Measurements from ENCODE around the gene RHCG. TPM values are rescaled to one million over a fixed set of nuclear protein-coding genes. Genes with fewer than 3 reads are reported as not detected.

The RHCG gene
- total RNA-seq, 2 experiments from 2014 or later = not detected

DNA sequence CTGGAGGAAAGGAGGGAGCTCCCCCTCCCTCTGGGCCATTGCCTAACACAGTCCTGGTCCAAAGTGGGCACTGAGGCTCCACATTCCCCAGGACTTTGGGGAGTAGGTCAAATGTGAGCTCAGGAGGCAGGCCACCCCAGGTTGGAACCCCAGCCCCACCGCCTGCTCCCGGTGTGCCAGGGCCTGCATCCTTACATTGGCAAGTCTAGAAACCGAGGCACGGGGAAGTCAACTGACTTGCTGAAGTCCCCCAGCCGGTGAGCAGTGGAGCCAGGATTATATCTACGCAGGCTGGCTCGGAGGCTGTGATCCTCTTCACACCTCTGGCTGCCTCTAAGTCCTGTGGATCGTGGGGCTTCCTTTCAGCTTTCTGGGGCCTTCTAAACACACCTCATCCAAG, 48.7 kb downstream of the RHCG start:
- intact Hi-C loops (cut with micrococcal nuclease) = no loop called here
- POLR2A ChIA-PET = no interaction called here
- Mint-ChIP-seq H3K9me3 (no peaks in the 10 kb centered on the region), H3K27me3 (peaks cover 30% of the 10 kb centered on the region), H3K4me3 (no peak overlapping the region), H3K27ac (no peak overlapping the region), H3K4me1 (ENCODE audit: low read depth) (no peaks in the 10 kb centered on the region), H3K36me3 (no peaks in the 10 kb centered on the region)
- CTCF ChIA-PET = interaction anchor here (1.2 to 2.0 kb wide), 2 partner anchors 19 to 25 kb away, joined by 3 to 6 read pairs; no protein-coding TSS in a partner anchor
- DNase-seq = no peak

DNA sequence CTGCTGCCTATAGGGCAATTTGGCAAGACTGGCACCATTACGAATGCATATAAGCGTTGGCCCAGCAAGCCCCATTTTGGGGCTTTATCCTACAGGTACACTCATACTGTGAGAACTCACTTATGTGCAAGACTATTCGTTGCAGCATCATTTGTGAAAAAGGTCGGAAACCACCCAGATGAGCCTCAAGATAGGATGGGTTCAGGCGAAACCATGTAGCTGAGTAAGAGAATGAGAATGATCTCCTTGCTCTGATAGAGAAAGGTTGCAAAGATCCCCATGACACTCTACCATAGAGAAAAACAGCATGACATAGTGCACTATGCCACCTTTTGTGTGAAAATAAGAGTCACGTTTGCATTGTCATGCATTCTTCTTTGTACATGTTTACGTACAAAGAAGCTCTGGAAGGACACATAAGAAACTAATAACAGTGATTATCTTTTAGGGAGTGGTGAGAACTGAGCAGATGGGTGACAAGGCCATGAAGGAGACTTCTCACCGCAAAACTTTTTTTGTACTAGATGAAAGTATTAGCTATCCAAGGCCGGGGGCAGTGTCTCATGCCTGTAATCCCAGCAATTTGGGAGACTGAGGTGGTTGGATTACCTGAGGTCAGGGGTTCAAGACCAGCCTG, 50.0 kb downstream of the RHCG start:
- Mint-ChIP-seq H3K36me3 (no peaks in the 10 kb centered on the region), H3K9me3 (no peaks in the 10 kb centered on the region), H3K4me3 (no peak overlapping the region), H3K27me3 (peaks cover 33% of the 10 kb centered on the region), H3K4me1 (ENCODE audit: low read depth) (no peaks in the 10 kb centered on the region), H3K27ac (no peak overlapping the region)
- peak; percentile 12 for DNase-seq
- intact Hi-C loops (cut with micrococcal nuclease) = no loop called here
- ChIA-PET POLR2A (no interaction called here), CTCF (interaction anchor here (1.2 to 2.0 kb wide), 2 partner anchors 18 to 26 kb away, joined by 3 to 6 read pairs; no protein-coding TSS in a partner anchor)

DNA sequence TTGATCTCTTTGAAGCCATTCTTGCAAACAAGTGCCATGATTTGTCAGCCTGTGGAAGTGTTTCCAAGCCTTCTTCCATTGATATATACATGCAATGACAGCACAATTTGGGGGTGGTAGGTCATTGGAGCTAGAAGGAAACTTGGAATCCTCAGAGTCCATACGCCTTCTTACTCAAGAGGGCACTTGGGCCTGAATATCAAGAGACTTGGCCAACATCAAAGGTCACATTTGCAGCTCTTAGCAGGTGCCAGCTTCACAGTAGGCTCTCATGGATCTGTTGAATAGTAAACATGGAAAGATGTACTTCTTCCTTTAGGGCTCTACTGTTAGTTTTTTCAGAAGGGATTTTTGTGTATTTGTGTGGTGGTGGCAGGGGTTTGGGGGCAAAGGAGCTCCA, 50.9 kb downstream of the RHCG start:
- H3K4me3 Mint-ChIP-seq = no peak overlapping the region
- DNase-seq = no peak
- H3K27ac Mint-ChIP-seq = no peak overlapping the region
- ChIA-PET CTCF (interaction anchor here (2.0 kb wide), 1 partner anchor 27 kb away, joined by 6 read pairs; no protein-coding TSS in a partner anchor), POLR2A (no interaction called here)
- intact Hi-C loops (cut with micrococcal nuclease) = no loop called here
- no peaks in the 10 kb centered on the region for H3K36me3 Mint-ChIP-seq
- no peaks in the 10 kb centered on the region for H3K4me1 Mint-ChIP-seq (ENCODE audit: low read depth)
- no peaks in the 10 kb centered on the region for H3K9me3 Mint-ChIP-seq
- H3K27me3 Mint-ChIP-seq = peaks cover 29% of the 10 kb centered on the region

DNA sequence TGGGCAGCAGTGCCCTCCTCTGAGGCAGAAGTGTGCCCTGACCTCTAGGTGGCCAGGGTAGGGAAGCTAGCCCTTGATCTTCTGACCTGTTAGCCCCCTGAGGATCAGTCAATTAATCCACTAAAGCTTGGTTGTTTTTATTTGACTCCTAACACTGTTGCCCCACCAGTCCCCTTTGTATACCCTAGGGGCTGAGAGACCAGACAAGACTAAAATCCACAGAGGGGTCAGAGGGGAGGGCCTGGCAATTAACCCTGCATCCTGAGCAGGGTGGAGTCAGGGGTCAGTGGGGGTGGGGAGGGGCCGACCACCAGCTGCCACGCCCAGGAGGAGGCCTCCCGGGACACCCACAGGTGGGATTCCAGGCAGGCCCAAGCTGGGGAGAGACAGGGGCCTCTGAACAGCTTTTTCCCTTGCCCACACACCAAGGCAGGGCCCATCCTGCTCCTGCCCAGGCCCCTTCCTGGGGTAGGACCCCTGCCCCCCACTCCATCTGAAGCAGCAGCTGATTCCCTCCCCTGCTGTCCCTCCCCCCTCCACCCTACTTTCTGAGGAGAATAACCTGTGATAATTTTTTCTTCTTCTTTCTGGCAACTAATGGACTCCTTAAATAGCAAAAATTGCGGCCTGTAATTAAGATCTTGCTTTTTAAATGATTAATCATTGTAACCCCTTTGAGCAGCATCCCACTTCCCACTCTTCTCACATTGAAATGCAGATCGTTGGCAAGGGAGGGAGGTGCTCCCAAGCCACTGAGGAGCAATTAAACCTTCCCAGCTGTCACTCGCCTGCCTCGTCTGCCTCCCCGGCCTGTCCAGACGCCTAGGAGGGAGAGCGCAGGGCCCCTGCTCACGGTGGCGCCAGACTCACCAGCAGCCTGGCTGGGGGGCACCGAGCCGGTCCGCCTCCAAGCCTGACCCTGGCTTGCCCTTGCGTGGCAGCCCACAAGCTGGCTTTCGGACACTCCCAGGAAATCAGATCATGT, 51.9 kb downstream of the RHCG start:
- no peak overlapping the region for H3K4me3 Mint-ChIP-seq
- no peaks in the 10 kb centered on the region for H3K4me1 Mint-ChIP-seq (ENCODE audit: low read depth)
- H3K9me3 Mint-ChIP-seq = no peaks in the 10 kb centered on the region
- peaks cover 26% of the 10 kb centered on the region for H3K27me3 Mint-ChIP-seq
- POLR2A ChIA-PET = no interaction called here
- no peak overlapping the region for H3K27ac Mint-ChIP-seq
- CTCF ChIA-PET = interaction anchor here (1.9 to 4.7 kb wide), 3 partner anchors 23 to 86 kb away, joined by 6 to 30 read pairs (median 15); no protein-coding TSS in a partner anchor
- intact Hi-C loops (cut with micrococcal nuclease) = loop anchor here (5.0 kb wide), 1 partner anchor 113 kb away; no protein-coding TSS in a partner anchor
- H3K36me3 Mint-ChIP-seq = no peaks in the 10 kb centered on the region
- no peak for DNase-seq

DNA sequence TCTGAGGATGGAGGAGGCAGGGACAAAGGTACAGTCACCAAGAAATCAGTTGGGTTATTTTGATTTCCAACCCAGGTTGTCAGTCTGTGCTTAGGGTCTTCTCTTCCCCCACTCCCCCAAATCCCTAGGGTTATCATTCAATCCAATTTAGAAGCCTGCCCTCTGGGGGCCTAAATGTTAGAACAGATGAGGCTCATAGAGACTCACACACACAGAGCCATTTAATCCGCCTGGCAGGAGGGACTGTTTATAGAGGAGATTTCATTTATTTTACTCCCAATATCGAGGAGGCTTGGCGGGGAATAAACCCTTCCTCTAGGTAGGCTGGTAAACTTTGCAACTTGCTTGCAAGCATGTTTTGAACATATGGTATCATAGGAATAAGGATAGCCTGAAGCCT, 52.8 kb downstream of the RHCG start:
- DNase-seq = no peak
- Mint-ChIP-seq H3K27ac (no peak overlapping the region), H3K9me3 (no peaks in the 10 kb centered on the region), H3K4me3 (no peak overlapping the region), H3K27me3 (peaks cover 28% of the 10 kb centered on the region), H3K36me3 (no peaks in the 10 kb centered on the region), H3K4me1 (ENCODE audit: low read depth) (no peaks in the 10 kb centered on the region)
- intact Hi-C loops (cut with micrococcal nuclease) = loop anchor here (5.0 kb wide), 1 partner anchor 114 kb away; no protein-coding TSS in a partner anchor
- ChIA-PET POLR2A (no interaction called here), CTCF (interaction anchor here (0.7 to 4.7 kb wide), 9 partner anchors 11 to 118 kb away, joined by 3 to 30 read pairs (median 5); no protein-coding TSS in a partner anchor)

DNA sequence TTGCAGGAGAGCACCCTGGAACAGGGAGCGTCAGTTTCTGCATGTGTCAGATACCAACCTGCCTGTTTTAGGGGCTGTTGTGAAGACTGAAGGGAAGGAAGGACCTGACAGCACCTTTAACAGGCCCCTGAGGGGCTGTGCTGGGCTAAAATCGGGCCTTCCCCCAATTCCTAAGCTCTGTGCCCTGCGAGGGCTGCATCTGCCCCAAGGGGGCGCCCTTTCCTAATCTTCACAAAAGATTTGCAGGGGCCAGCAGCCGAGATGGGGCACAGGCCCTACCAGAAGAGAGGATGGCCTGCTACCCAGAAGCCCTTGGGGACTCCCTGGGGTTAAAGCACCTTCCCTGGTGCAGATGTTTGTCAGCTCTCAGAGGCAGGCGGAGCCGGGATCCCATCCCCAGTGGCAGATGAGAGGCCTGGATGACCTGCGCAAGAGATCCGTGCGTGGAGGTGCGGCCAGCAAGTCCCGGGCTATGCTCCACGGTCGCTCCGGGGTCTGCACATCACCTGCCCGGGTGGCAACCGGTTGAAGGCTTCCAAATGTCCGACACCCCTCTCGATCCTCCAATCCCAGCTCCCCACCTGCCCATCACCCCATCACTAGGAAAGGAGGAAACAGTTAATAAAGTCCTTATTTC, 53.6 kb downstream of the RHCG start:
- Mint-ChIP-seq H3K9me3 (no peaks in the 10 kb centered on the region), H3K4me3 (no peak overlapping the region), H3K36me3 (no peaks in the 10 kb centered on the region), H3K27ac (no peak overlapping the region), H3K27me3 (peaks cover 30% of the 10 kb centered on the region), H3K4me1 (ENCODE audit: low read depth) (no peaks in the 10 kb centered on the region)
- CTCF ChIA-PET = interaction anchor here (0.6 to 4.7 kb wide), 16 partner anchors 12 to 222 kb away, joined by 3 to 30 read pairs (median 4); no protein-coding TSS in a partner anchor
- peak; percentile 68 for DNase-seq
- POLR2A ChIA-PET = no interaction called here
- intact Hi-C loops (cut with micrococcal nuclease) = loop anchor here (5.0 kb wide), 1 partner anchor 115 kb away; no protein-coding TSS in a partner anchor

DNA sequence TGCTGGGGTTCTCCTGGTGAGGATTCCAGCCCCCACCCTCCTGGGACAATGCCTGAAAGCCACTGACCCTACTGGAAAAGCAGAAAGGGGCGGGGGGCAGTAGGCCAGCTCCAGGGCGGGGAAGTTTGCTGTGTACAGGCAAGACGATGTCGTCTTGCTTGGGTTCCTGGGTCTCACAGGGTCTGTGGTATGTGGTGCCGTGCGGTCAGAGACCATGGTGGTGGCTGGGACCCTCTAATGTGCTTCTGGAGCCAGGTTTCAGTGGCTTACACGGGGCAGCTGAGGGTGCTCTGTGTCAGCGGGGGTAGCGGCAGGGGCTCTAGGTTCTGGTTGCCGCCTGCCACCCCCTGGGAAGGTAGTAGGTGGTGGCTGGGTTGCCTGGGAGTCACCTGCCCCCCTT, 54.2 kb downstream of the RHCG start:
- no peaks in the 10 kb centered on the region for H3K4me1 Mint-ChIP-seq (ENCODE audit: low read depth)
- no peaks in the 10 kb centered on the region for H3K9me3 Mint-ChIP-seq
- H3K36me3 Mint-ChIP-seq = no peaks in the 10 kb centered on the region
- H3K4me3 Mint-ChIP-seq = no peak overlapping the region
- DNase-seq = no peak
- intact Hi-C loops (cut with micrococcal nuclease) = loop anchor here (5.0 kb wide), 1 partner anchor 115 kb away; no protein-coding TSS in a partner anchor
- ChIA-PET POLR2A (no interaction called here), CTCF (interaction anchor here (0.6 to 4.7 kb wide), 15 partner anchors 12 to 235 kb away, joined by 3 to 30 read pairs (median 4); no protein-coding TSS in a partner anchor)
- H3K27me3 Mint-ChIP-seq = peaks cover 30% of the 10 kb centered on the region
- H3K27ac Mint-ChIP-seq = no peak overlapping the region

DNA sequence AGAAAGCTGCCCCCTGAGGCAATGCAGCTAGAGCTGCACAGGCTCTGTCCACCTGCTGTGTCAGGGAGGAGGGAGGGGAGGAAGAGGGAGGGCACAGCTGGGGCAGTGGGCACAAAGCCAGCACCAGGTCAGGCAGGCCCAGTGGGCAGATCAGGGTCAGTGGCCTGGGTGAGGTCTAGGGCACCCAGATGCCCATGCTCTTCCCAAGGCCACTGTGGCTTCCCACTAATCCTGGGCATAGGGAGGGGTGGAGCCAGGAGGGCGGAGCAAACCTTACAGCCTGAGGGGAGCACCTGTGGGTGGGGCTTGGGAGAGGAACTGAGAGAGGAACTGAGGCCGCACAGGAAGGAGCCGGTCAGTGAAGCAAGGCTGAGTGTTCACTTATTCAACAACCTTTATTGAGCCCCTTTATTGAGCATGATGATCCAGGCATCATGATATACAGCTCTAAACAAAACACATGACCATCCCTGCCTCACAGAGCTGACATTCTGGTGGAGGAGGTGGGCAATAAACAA, 55.0 kb downstream of the RHCG start:
- no peak overlapping the region for H3K27ac Mint-ChIP-seq
- H3K4me1 Mint-ChIP-seq (ENCODE audit: low read depth) = no peaks in the 10 kb centered on the region
- ChIA-PET CTCF (interaction anchor here (0.9 to 4.7 kb wide), 4 partner anchors 13 to 234 kb away, joined by 3 to 30 read pairs (median 15); no protein-coding TSS in a partner anchor), POLR2A (no interaction called here)
- peaks cover 26% of the 10 kb centered on the region for H3K27me3 Mint-ChIP-seq
- H3K9me3 Mint-ChIP-seq = no peaks in the 10 kb centered on the region
- H3K4me3 Mint-ChIP-seq = no peak overlapping the region
- H3K36me3 Mint-ChIP-seq = no peaks in the 10 kb centered on the region
- no peak for DNase-seq
- intact Hi-C loops (cut with micrococcal nuclease) = loop anchor here (5.0 kb wide), 1 partner anchor 116 kb away; no protein-coding TSS in a partner anchor

DNA sequence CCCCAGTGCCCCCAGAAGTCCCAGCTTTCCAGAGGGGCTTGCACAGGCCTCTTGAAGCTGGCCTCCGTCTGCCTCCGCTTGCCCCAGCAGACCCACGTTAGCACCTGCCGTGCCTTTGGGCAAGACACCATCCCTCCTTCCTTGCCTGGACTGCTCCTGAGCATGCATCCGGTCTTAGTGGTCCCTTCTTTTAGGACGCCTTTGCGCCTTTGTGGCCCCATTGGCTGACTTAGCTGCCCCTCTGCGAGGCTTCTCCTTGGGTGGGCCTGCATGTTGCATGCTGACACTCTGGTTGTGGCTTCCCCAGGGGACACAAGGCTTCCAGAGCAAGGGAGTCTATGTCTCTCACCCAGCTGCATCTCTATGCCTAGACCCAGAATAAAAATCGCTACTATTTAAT, 56.6 kb downstream of the RHCG start:
- ChIA-PET CTCF (interaction anchor here (0.6 kb wide), 1 partner anchor 23 kb away, joined by 3 read pairs; no protein-coding TSS in a partner anchor), POLR2A (no interaction called here)
- Mint-ChIP-seq H3K4me1 (ENCODE audit: low read depth) (no peaks in the 10 kb centered on the region), H3K27ac (no peak overlapping the region), H3K27me3 (peaks cover 25% of the 10 kb centered on the region), H3K4me3 (no peak overlapping the region), H3K9me3 (no peaks in the 10 kb centered on the region), H3K36me3 (no peaks in the 10 kb centered on the region)
- no peak for DNase-seq
- intact Hi-C loops (cut with micrococcal nuclease) = loop anchor here (5.0 to 10.0 kb wide), 2 partner anchors 118 to 235 kb away; no protein-coding TSS in a partner anchor

DNA sequence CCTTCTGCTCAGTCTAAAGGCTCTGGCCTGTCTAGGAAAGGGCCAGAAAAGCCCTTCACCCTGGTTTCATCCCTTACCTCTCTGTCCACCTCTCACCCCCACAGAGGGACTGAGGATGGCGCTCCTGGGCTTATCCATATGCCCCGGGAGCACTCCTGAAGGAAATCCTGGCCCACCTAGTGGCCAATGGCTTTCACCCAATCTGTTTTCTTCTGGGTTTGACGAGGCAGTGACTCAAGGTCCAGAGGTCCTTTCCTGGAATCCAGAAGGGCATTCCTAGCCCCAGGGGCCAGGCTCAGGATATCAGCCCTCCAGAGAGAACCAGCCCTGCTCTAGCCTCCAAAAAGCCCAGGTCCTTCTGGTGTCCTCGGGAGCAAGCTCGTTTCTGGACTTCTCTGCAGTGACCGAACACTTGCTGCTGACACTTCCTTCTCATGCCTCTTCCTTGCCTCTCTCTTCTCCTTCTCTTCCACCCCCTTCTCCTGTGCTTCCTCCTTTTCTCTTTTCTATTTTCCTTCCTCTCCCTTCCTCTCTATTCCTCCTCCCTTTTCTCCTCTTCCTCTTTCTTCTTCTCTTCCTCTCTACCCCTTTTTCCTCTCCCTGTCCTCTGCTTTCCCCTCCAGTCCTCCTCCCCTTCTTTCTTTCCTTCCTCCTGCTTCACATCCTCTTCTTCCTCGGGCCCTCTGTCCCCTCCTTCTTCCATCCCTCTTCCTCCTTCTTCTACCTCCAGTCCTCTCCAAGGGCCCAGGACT, 59.6 kb downstream of the RHCG start:
- Mint-ChIP-seq H3K27me3 (peaks cover 32% of the 10 kb centered on the region), H3K9me3 (no peaks in the 10 kb centered on the region), H3K4me3 (no peak overlapping the region), H3K4me1 (ENCODE audit: low read depth) (no peaks in the 10 kb centered on the region), H3K27ac (no peak overlapping the region), H3K36me3 (no peaks in the 10 kb centered on the region)
- no peak for DNase-seq
- CTCF ChIA-PET = interaction anchor here (2.8 kb wide), 1 partner anchor 78 kb away, joined by 13 read pairs; no protein-coding TSS in a partner anchor
- POLR2A ChIA-PET = no interaction called here
- intact Hi-C loops (cut with micrococcal nuclease) = loop anchor here (10.0 kb wide), 1 partner anchor 232 kb away; no protein-coding TSS in a partner anchor

DNA sequence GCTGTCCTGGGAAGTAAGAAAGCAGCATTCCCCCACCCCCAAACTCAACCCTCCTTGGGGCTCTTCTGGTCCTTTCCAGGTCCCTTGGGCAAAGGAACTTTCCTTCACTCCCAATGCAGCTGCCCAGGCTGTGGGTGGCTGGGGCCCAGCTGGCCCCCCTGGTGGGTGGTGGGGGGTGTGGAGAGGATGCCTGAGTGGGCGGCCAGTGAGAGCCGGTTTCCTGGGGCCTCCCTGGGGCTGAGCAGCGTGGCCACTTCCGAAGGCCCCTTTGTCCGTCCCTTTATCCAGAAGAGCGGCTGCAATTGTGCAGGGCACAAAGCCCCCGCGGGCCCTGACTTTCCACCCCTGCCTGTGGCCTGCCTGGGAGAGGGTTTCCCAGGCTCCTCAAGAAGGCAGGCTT, 61.0 kb downstream of the RHCG start:
- Mint-ChIP-seq H3K9me3 (no peaks in the 10 kb centered on the region), H3K27ac (no peak overlapping the region), H3K4me3 (no peak overlapping the region), H3K36me3 (no peaks in the 10 kb centered on the region), H3K27me3 (peaks cover 33% of the 10 kb centered on the region), H3K4me1 (ENCODE audit: low read depth) (peaks cover 5% of the 10 kb centered on the region)
- DNase-seq = no peak
- CTCF ChIA-PET = interaction anchor here (0.7 to 3.2 kb wide), 3 partner anchors 18 to 79 kb away, joined by 4 to 25 read pairs (median 4); no protein-coding TSS in a partner anchor
- intact Hi-C loops (cut with micrococcal nuclease) = loop anchor here (10.0 kb wide), 1 partner anchor 231 kb away; no protein-coding TSS in a partner anchor
- POLR2A ChIA-PET = no interaction called here

All from activated CD4-positive, alpha-beta memory T cell treated with anti-CD3 and anti-CD28 coated beads for 36 hours (primary cell).